IMR-90 (cell line): ENCODE results near the gene RTCA.

Experiments
- BHLHE40 ChIP-seq: fragments of 150-350 bp; IDR thresholded peaks from 2 replicates; pipeline ENCODE4 v1.6.1; 2016; ENCODE audit warnings: mild to moderate bottlenecking, low read depth, low read length
- CEBPB ChIP-seq: IDR thresholded peaks from 2 replicates; pipeline ENCODE4 v1.6.1; 2012; ENCODE audit warnings: low read depth, low read length, improper control_type of control experiment
- FOS ChIP-seq: fragments of 150-350 bp; IDR thresholded peaks from 2 replicates; pipeline ENCODE4 v1.6.1; 2016; ENCODE audit warnings: low read depth, low read length
- MAFK ChIP-seq: IDR thresholded peaks from 2 replicates; pipeline ENCODE4 v1.6.1; 2012; ENCODE audit warnings: low read depth, low read length, improper control_type of control experiment
- MAZ ChIP-seq: IDR thresholded peaks from 2 replicates; pipeline ENCODE4 v1.6.1; 2012; ENCODE audit warnings: low read depth, mild to moderate bottlenecking, low read length, improper control_type of control experiment, moderate library complexity, borderline replicate concordance
- MXI1 ChIP-seq: IDR thresholded peaks from 2 replicates; pipeline ENCODE4 v1.6.1; 2012; ENCODE audit warnings: low read depth, mild to moderate bottlenecking, low read length, moderate library complexity, borderline replicate concordance
- POLR2A ChIP-seq: IDR thresholded peaks from 2 replicates; pipeline ENCODE4 v1.6.1; 2012; ENCODE audit warnings: mild to moderate bottlenecking, low read depth, low read length
- RAD21 ChIP-seq: IDR thresholded peaks from 2 replicates; pipeline ENCODE4 v1.6.1; 2012; ENCODE audit warnings: low read length, improper control_type of control experiment
- RCOR1 ChIP-seq: IDR thresholded peaks from 2 replicates; pipeline ENCODE4 v1.6.1; 2012; ENCODE audit warnings: mild to moderate bottlenecking, low read length, improper control_type of control experiment; ENCODE audit not compliant: insufficient replicate concordance
- RFX5 ChIP-seq: IDR thresholded peaks from 2 replicates; pipeline ENCODE4 v1.8.0; 2012; ENCODE audit warnings: low read depth, mild to moderate bottlenecking, low read length, moderate library complexity
- SMC3 ChIP-seq: fragments of 150-350 bp; IDR thresholded peaks from 2 replicates; pipeline ENCODE4 v1.6.1; 2016; ENCODE audit warnings: low read depth, mild to moderate bottlenecking, antibody characterized with exemption, low read length, moderate library complexity
- TF ChIP-seq, protein P1 (sequence below): fragments of 150-350 bp; IDR thresholded peaks from 2 replicates; pipeline ENCODE4 v1.6.1; 2017; ENCODE audit warnings: mild to moderate bottlenecking, antibody characterized with exemption, low read length, low read depth
- TF ChIP-seq, protein P2 (sequence below): conservative IDR thresholded peaks from 2 replicates; pipeline ENCODE4 v1.5.1; 2012; ENCODE audit warnings: mild to moderate bottlenecking, low read depth, low read length, improper control_type of control experiment
- TF ChIP-seq, protein P3 (sequence below): fragments of 150-350 bp; IDR thresholded peaks from 2 replicates; pipeline ENCODE4 v1.6.1; 2016; ENCODE audit warnings: low read depth, mild to moderate bottlenecking, low read length, moderate library complexity, borderline replicate concordance

DNA sequence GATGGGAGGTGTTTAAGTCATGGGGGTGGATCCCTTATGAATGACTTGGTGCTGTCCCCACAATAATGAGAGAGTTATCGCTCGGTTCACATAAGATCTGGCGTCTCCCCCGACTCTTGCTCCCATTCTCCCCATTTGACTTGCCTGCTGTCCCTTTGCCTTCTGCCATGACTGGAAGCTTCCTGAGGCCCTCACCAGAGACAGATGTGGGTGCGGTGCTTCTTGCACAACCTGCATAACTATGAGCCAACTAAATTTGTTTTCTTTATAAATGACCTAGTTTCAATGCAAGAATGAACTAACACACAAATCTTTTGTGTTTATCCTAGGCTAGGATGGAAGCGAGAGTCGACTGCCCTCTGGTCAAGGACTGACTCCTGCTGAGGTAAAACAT, 55.1 kb downstream of the RTCA start:
- TF ChIP-seq MXI1 (no peak), SMC3 (no peak), POLR2A (no peak), CEBPB (no peak), MAZ (no peak), RAD21 (no peak), BHLHE40 (no peak), RFX5 (no peak), RCOR1 (no peak), MAFK (no peak), FOS (no peak)
- TF ChIP-seq, protein P1, sequence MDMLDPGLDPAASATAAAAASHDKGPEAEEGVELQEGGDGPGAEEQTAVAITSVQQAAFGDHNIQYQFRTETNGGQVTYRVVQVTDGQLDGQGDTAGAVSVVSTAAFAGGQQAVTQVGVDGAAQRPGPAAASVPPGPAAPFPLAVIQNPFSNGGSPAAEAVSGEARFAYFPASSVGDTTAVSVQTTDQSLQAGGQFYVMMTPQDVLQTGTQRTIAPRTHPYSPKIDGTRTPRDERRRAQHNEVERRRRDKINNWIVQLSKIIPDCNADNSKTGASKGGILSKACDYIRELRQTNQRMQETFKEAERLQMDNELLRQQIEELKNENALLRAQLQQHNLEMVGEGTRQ: no peak
- TF ChIP-seq, protein P2, sequence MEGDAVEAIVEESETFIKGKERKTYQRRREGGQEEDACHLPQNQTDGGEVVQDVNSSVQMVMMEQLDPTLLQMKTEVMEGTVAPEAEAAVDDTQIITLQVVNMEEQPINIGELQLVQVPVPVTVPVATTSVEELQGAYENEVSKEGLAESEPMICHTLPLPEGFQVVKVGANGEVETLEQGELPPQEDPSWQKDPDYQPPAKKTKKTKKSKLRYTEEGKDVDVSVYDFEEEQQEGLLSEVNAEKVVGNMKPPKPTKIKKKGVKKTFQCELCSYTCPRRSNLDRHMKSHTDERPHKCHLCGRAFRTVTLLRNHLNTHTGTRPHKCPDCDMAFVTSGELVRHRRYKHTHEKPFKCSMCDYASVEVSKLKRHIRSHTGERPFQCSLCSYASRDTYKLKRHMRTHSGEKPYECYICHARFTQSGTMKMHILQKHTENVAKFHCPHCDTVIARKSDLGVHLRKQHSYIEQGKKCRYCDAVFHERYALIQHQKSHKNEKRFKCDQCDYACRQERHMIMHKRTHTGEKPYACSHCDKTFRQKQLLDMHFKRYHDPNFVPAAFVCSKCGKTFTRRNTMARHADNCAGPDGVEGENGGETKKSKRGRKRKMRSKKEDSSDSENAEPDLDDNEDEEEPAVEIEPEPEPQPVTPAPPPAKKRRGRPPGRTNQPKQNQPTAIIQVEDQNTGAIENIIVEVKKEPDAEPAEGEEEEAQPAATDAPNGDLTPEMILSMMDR: no peak
- TF ChIP-seq, protein P3, sequence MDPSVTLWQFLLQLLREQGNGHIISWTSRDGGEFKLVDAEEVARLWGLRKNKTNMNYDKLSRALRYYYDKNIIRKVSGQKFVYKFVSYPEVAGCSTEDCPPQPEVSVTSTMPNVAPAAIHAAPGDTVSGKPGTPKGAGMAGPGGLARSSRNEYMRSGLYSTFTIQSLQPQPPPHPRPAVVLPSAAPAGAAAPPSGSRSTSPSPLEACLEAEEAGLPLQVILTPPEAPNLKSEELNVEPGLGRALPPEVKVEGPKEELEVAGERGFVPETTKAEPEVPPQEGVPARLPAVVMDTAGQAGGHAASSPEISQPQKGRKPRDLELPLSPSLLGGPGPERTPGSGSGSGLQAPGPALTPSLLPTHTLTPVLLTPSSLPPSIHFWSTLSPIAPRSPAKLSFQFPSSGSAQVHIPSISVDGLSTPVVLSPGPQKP: no peak
